GM23338 (cell line): Measurements from ENCODE around the gene CREB3L2.

Experiments
- POLR2AphosphoS5 ChIP-seq: IDR thresholded peaks from 2 replicates; pipeline ENCODE4 v1.6.1; 2016; ENCODE audit warnings: antibody characterized with exemption, low read depth
- TF ChIP-seq, protein P1 (sequence below), 2 experiments: fragments of 200-600 bp in 1 of 2; sonication (generic) in 1 of 2; conservative IDR thresholded peaks; 2 replicates each; pipeline versions ENCODE4 v1.5.1 to v1.6.1; 2016 to 2017; ENCODE audit warnings: antibody characterized with exemption in 2 of 2, low read depth in 2 of 2, mild to moderate bottlenecking in 2 of 2, moderate library complexity in 1 of 2

DNA sequence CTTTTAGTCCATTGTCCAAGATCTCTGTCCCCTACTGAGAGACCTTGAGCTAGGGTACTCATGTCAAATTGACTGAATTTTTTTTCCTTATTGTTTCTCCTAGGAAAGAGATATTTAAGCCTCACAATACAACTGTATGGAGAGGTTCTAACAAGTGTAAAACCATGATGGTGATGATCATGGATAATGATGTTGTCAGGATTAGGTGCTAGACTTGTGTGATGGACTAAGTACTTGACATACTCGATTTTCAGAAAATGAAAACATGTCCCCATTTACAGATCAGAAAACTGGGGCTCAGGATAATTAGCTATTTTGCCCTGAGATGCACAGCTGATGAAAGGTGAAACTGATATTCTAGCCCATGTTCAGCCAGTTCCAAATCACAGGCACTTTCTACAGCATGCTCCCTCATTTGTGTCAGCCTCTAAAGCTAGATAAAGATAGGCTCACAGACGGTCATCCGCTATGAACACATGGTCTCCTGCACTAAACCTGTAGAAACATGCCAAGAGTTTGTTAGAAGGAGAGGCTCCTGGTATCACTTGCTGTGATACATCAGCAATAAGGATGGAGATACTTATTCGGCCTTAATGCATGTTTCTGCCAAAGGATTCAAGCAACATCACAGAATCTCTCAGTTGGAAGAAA is 67.6 kb downstream of the CREB3L2 start:
- TF ChIP-seq, protein P1, sequence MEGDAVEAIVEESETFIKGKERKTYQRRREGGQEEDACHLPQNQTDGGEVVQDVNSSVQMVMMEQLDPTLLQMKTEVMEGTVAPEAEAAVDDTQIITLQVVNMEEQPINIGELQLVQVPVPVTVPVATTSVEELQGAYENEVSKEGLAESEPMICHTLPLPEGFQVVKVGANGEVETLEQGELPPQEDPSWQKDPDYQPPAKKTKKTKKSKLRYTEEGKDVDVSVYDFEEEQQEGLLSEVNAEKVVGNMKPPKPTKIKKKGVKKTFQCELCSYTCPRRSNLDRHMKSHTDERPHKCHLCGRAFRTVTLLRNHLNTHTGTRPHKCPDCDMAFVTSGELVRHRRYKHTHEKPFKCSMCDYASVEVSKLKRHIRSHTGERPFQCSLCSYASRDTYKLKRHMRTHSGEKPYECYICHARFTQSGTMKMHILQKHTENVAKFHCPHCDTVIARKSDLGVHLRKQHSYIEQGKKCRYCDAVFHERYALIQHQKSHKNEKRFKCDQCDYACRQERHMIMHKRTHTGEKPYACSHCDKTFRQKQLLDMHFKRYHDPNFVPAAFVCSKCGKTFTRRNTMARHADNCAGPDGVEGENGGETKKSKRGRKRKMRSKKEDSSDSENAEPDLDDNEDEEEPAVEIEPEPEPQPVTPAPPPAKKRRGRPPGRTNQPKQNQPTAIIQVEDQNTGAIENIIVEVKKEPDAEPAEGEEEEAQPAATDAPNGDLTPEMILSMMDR (conservative IDR thresholded peaks at IDR 0.05; ENCODE audit: low read depth in 2 of 2) = no peak
- TF ChIP-seq POLR2AphosphoS5 = no peak
